ENCODE measurements around the gene MAP4K5.

MAP4K5 gene

DNA sequence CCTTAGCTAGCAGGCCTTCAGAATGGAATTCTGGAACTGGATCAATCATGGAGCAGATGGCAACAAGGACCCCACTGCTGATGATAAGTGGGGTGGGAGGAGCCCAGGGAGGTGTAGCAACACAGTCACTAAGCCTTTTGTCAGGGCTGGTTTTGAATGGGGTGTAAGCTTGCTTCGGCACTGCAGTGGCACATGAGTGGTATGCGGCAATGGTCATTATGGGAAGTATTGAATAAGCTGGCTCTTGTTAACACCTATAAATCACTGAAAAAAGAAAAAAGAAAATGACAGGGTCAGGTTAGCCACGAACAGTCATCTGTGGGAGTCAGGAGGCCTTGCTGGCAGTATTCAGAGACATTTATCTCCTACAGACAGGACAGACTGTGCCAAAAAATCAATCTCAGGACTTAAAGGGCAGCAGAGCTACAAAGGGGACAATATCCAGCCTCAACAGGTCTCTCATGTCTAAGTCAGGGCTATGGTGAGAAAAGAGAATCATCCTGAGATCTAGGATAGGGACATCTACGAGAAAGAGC, 154.8 kb downstream of the MAP4K5 start:
- Histone ChIP-seq H3K36me3 (ENCODE audit: control insufficient read depth, insufficient read depth, low read length) (no peaks in the 10 kb centered on the region), H3K27ac (ENCODE audit: insufficient read depth, low read length, poor library complexity, severe bottlenecking) (no peak overlapping the region), H3K9me3 (ENCODE audit: control insufficient read depth, low read length) (no peaks in the 10 kb centered on the region), H3K4me3 (ENCODE audit: insufficient read depth, low read depth, low read length, poor library complexity, severe bottlenecking) (no peak overlapping the region), H3K4me1 (ENCODE audit: control insufficient read depth, insufficient read depth, low read length, poor library complexity, severe bottlenecking) (no peaks in the 10 kb centered on the region), H3K27me3 (replicated peaks; ENCODE audit: control insufficient read depth, insufficient read depth, low read length, poor library complexity, severe bottlenecking) (no peaks in the 10 kb centered on the region)
- no peak for DNase-seq

DNA sequence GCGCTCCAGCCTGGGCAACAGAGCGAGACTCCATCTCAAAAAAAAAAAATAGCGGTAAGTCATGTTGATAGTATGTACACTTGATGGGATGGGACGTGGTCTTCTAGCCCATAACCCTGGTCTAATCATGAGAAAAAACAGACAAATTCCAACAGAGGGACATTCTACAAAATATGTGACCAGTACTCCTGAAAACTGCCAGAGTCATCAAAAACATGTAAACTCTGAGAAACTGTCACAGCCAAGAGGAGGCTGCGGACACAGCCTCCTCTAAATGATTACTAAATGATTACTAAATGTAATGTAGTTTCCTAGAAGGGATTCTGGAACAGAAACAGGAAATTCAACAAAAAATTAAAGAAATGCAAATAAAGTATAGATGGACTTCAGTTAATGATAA, 156.6 kb downstream of the MAP4K5 start:
- H3K27me3 ChIP-seq (replicated peaks; ENCODE audit: control insufficient read depth, insufficient read depth, low read length, poor library complexity, severe bottlenecking), result no peaks in the 10 kb centered on the region
- no peak overlapping the region for H3K27ac ChIP-seq (ENCODE audit: insufficient read depth, low read length, poor library complexity, severe bottlenecking)
- no peak for DNase-seq

GRCh38 chr14:50373959-50374358, 158.4 kb downstream of the MAP4K5 start:
- Histone ChIP-seq H3K4me1 (ENCODE audit: control insufficient read depth, insufficient read depth, low read length, poor library complexity, severe bottlenecking) (no peaks in the 10 kb centered on the region), H3K4me3 (ENCODE audit: insufficient read depth, low read depth, low read length, poor library complexity, severe bottlenecking) (no peak overlapping the region), H3K27me3 (replicated peaks; ENCODE audit: control insufficient read depth, insufficient read depth, low read length, poor library complexity, severe bottlenecking) (no peaks in the 10 kb centered on the region), H3K36me3 (ENCODE audit: control insufficient read depth, insufficient read depth, low read length) (no peaks in the 10 kb centered on the region), H3K27ac (ENCODE audit: insufficient read depth, low read length, poor library complexity, severe bottlenecking) (no peak overlapping the region), H3K9me3 (ENCODE audit: control insufficient read depth, low read length) (no peaks in the 10 kb centered on the region)
- DNase-seq, result no peak

More for the DNA sequence above, 156.6 kb downstream of the MAP4K5 start:
- Histone ChIP-seq H3K4me1 (ENCODE audit: control insufficient read depth, insufficient read depth, low read length, poor library complexity, severe bottlenecking) (no peaks in the 10 kb centered on the region), H3K9me3 (ENCODE audit: control insufficient read depth, low read length) (no peaks in the 10 kb centered on the region), H3K4me3 (ENCODE audit: insufficient read depth, low read depth, low read length, poor library complexity, severe bottlenecking) (no peak overlapping the region), H3K36me3 (ENCODE audit: control insufficient read depth, insufficient read depth, low read length) (no peaks in the 10 kb centered on the region)

GRCh38 chr14:50371546-50371945, 160.8 kb downstream of the MAP4K5 start:
- H3K27ac ChIP-seq (ENCODE audit: insufficient read depth, low read length, poor library complexity, severe bottlenecking), result no peak overlapping the region
- H3K36me3 ChIP-seq (ENCODE audit: control insufficient read depth, insufficient read depth, low read length), result no peaks in the 10 kb centered on the region
- no peaks in the 10 kb centered on the region for H3K9me3 ChIP-seq (ENCODE audit: control insufficient read depth, low read length)
- no peaks in the 10 kb centered on the region for H3K27me3 ChIP-seq (replicated peaks; ENCODE audit: control insufficient read depth, insufficient read depth, low read length, poor library complexity, severe bottlenecking)
- DNase-seq, result no peak
- no peak overlapping the region for H3K4me3 ChIP-seq (ENCODE audit: insufficient read depth, low read depth, low read length, poor library complexity, severe bottlenecking)
- no peaks in the 10 kb centered on the region for H3K4me1 ChIP-seq (ENCODE audit: control insufficient read depth, insufficient read depth, low read length, poor library complexity, severe bottlenecking)
